HS-27A (cell line): ENCODE results near the gene TSPEAR.
"Not testable (repeated sequence)": the region's sequence is repeated elsewhere in the genome, so short reads cannot be mapped to it uniquely, and the experiment has no call there.

ENCODE experiments used
- DNase-seq: peaks from one replicate; pipeline ENCODE4 v3.0.0-alpha.2; 2012; ENCODE audit warnings: low read depth, missing footprints

TSPEAR gene

GRCh38 chr21:44702111-44702972, 9.0 kb downstream of the TSPEAR start:
- no peak for DNase-seq

DNA sequence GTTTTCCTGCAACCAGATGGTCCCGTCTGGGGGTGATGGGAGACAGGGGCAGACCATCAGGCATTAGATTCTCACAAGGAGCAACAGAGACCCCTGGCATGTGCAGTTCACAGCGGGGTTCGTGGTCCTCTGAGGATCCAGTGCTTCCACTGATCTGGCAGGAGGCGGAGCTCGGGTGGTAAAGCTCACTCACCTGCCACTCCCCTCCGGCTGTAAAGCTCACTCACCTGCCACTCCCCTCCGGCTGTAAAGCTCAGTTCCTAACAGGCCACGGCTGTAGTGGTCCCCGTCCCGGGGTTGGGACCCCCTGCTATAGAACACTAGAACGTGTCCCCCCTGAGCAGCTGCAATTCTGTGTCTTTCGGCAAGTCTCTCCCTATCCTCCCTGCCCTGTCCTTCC, 9.8 kb downstream of the TSPEAR start:
- no peak for DNase-seq

DNA sequence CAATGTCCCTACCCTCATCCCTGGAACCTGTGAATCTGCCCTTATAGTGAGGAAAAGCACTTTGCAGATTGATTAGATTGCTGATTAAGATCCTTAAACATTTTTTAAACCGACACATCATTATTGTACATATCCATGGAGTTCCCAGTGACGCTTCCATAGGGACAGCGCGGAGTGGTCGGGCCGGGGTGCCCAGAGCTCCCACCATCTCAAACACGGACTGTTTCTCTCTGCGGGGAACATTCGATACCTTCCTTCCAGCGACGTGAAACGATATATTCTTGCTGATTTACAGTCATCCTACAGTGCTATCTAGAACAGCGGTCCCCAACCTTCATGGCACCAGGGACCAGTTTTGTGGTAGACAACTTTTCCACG, 10.4 kb downstream of the TSPEAR start:
- DNase-seq: no peak

DNA sequence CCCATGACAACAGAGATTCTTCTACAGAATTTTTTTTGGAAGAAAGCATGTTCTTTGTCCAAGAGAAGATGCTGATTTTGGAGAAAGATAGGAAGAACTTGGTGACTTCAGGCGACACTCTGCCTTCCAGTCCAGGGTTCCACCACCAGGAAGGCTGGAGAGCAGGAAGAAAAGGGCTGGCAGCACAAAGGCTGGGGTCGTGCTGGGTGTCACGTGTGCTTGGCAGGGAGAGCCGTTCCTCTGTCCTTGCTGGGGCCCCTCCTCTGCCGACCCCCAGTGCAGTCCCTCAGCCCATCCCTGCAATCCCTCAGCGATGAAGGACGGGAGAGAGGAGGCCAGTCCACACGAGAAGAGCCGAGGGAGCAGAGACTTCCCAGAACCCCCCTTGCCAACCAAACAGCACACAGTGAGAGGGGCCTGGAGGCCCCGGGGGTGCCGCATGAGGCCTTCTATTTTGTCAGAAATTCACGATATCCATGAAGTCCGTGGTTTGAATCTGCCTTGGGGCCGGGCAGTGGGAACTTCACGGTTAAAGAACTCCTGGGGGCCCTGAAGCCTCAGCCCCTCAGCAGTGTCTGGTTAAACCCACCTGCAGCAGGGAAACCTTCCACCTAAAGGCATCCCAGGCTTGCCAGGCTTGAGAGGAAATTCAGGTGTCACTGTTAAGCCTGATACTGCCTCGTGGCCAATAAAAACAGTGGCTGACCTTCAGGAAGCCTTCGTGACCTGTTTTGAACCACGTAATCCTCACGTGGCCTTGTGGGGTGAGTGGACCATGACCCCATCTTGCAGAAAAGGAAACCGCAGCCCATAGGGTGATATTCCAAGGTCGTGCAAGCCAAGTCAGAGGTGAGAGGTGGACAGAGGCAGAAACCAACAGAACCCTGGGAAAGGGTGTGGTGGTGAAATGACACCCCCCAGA, 11.0 kb downstream of the TSPEAR start:
- DNase-seq: no peak

- DNase-seq: no peak
These were observed 11.8 kb downstream of the TSPEAR start for GRCh38 chr21:44699502-44700001.

DNA sequence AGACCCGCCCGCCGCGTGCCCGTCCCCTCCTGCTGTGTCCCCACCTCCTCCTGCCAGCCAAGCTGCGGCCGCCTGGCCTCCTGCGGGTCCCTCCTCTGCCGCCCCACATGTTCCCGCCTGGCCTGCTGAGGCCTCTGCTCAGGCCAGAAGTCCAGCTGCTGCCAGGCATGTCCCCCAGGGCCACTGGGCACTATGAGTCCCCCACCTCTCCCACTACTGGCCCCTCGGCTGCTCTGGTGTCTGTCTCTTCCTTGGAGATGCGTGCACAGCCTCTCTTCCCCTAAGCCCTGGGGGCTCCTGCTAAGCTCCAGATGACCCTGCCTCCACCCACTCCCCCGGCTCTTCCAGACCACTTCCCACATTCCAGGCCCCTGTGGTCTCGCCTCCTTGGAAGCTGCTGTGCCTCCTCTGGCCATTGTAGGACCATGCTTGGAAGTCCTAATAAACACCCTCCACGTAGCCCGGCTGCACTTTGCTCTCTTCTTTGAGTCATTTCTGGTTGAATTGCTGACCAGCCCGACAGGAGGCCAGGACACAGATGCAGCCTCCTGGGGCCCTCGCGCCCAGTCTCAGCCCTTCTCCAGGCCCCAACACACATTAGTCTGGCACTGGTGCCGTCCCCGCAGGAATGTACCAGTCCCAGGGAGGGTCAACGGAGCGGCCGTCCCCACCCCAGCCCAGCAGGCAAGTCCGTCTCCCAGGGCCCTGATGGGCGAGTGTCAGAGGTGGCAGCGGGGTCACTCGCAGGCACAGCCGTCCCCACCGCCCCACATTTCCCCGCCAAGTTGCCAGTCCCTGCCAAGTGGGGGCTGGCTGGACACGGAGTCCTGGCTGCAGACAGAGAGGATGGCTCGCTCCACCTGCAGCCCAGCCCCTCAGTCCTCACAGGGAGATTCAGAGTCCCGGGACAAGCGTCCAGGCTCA, 13.3 kb downstream of the TSPEAR start:
- DNase-seq: no peak

GRCh38 chr21:44697172-44697810, 14.1 kb downstream of the TSPEAR start, which contains the start of gene KRTAP10-12:
KRTAP10-12 (plus strand) TSS chr21:44697172; CDS start chr21:44697202, 30 bp downstream.
- not testable (repeated sequence) for DNase-seq

GRCh38 chr21:44696572-44696971, 14.8 kb downstream of the TSPEAR start:
- DNase-seq: no peak

DNA sequence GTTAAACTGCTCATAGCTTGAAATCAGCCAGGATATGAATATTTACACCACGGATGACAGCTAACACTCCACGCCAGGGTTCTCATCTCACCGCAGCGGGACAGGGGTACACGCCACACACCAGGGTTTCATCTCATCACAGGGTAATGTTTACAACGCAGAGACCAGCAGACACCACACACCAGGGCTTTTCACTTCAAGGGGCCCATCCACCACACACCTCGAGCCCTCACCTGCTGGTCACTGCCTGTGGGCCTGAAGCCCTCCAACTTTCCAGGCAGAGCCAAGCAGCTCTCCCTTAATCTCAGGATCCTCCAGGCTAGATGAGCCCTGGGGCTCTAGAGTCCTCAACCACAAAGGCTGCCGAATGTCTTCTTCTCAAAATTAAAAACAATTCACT, 15.7 kb downstream of the TSPEAR start:
- no peak for DNase-seq

DNA sequence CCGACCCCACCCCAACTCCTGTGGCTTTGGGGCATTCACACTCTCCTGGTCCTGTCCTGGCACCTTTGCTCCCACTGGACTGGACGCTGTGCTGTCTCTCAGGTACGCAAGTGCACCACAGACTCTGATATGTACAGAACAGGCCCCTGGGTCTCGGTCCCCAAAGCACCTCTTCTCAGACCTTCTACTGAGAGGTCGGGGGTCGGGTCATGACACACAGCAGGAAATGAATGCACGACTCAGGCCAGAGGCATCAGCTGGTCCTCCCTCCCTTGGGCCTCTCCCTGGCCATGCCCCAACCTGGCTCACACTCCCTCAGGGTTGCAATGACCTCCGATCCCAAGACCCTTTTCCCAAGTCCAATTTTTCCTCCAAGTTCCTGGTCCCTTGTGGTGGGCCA, 16.2 kb downstream of the TSPEAR start:
- no peak for DNase-seq

DNA sequence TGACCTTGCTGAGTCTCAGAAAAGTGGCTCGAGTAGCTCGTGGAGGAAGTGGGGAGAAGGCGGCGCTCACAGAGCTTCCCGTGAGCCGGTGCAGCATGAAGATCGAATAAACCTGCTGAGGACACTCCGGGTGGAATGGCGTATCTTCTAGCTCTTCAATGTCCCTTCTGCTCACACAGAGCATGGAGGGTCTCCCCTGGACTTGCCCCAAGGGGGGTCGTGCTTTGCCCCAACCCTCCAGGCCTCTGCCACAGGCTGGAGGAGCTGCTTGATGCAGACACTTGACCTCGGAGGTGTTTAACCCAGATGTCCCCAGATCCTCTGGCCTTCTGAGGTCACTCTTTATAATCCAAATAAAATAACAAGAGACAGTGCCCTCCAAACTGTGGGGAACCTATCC, 16.6 kb downstream of the TSPEAR start:
- no peak for DNase-seq

GRCh38 chr21:44692798-44693512, 18.4 kb downstream of the TSPEAR start:
- no peak for DNase-seq

DNA sequence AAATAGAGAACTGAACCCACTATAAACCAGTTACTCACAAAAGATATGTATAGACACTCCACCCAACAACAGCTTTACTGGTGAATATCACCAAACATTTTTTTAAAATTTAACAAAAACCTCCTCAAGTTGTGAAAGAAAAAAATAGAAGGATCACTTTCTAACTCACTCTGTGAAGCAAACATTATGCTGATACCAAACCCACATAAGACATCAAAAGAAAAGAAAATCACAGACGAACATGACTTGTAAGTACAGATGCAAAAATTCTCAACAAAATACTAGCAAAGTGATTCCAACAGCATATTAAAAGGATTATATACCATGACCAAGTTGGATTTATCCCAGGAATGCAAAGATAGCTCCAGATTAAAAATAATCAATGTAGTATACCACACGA, 19.7 kb downstream of the TSPEAR start:
- DNase-seq: no peak

DNA sequence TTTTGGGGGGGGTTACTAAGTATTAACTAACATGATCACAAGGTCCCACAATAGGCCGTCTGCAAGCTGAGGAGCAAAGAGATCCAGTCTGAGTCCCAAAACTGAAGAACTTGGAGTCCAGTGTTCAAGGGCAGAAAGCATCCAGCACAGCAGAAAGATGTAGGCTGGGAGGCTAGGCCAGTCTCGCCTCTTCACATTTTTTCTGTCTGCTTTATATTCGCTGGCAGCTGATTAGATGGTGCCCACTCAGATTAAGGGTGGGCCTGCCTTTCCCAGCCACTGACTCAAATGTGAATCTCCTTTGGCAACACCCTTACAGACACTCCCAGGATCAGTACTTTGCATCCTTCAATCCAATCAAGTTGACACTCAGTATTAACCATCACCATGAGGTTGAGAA, 21.6 kb downstream of the TSPEAR start:
- DNase-seq: not testable (repeated sequence)

DNA sequence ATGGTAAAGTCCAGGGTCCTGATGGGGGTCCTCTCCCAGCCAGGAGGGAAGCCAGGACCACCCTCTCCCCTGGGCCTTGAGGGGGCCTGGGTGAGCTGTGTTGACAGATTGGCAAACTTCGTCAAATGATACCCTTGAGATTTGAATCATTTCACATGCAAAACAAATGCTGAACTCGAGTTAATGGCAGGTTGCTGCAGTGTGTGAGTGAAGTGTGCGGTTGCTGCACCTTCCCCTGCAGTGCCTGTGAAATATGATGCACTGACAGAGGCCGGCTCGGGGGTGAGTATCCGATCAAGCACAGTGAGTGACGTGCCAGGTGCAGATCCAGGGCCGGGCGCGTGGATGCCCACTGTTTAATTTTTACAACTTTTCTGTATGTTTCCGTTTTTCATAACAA, 23.7 kb downstream of the TSPEAR start:
- DNase-seq: no peak

DNA sequence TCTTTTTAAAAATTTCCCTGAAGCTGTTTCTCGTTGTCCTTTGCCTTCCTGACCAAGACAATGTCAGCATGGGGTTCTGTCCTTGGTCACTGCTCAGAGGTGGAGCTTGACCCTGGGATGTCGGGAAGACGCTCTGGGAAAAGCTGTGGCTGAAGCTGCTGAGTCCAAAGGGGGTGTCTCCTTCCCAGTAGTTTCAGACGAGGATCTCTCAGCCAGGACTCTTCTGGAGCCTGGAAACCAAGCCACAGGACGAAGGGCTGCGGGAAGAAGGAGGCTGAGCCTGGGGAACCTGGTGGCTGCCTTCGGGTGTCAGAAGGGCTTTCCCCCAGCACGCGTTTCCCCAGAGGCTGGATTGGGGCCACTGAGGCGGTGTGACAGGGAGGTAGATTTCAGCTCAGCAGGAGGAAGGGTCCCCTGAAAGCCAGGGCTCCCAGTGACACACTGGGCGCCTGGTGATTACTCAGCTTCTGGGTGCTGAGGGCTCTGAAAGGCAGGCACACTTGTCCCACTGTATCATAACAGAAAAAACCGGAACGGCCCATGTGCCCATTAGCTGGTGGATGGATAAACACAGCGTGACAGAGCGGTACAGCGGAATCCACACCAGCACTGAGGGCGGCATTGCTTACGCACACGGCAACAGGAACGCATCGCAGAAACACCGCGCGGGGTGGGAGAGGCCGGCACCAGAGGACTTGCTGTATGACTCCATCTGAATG, 24.4 kb downstream of the TSPEAR start:
- DNase-seq: no peak

- DNase-seq: no peak
These were observed 25.2 kb downstream of the TSPEAR start for GRCh38 chr21:44686000-44686781.

DNA sequence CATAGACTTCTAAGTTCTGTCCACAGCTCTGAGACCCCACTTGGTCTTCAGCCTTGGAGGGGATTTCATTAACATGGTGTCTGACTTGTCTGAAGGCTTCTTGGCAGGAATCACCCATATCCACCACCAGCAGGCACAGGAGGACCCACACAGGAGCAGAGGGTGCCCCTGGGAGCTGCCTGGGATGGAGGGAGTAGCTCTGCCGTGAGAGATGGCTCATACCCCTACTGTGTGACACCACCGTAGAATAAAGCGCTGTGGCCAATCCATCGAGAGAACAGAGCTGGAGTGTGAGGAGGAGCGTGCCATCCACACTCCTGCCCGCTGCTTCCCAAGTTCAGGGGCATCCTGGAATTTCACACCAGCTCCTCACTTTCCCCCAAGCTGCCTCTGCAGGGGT, 26.3 kb downstream of the TSPEAR start:
- not testable (repeated sequence) for DNase-seq

DNA sequence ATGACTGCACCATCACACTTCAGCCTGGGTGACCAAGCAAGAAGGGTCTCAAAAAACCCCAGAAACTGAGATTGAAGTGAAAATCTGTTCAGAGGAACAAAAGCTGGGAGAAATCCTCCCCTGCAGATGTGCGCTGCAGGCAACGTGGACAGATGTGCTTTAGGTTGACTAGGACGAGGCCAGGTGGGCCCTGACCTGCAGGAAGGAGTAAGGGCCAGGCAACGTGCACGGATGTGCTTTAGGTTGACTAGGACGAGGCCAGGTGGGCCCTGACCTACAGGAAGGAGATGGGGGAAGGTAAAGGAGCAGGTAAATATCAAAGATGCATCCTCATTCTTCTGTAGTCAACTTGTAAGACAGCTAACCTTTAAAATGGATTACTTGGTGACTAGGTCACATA, 26.9 kb downstream of the TSPEAR start:
- no peak for DNase-seq
